IgD-negative memory B cell (primary cell): Measurements from ENCODE around the gene PCNT. TPM values are rescaled to one million over a fixed set of nuclear protein-coding genes. Genes with fewer than 3 reads are reported as not detected.
"Not testable (repeated sequence)": the region's sequence is repeated elsewhere in the genome, so short reads cannot be mapped to it uniquely, and the experiment has no call there.

Source experiments
- H3K27ac Mint-ChIP-seq, 3 donors: one replicate each; pipeline ENCODE4 v1.8.0; 2020 to 2022; ENCODE audit warnings: mild to moderate bottlenecking in 3 of 3, mixed read lengths in 3 of 3, moderate library complexity in 1 of 3
- H3K27me3 Mint-ChIP-seq: one replicate; pipeline ENCODE4 v1.8.0; 2021; ENCODE audit warnings: mixed read lengths
- H3K36me3 Mint-ChIP-seq: one replicate; pipeline ENCODE4 v1.8.0; 2020; ENCODE audit warnings: mild to moderate bottlenecking, mixed read lengths
- H3K4me1 Mint-ChIP-seq, 3 donors: one replicate each; pipeline ENCODE4 v1.8.0; 2020 to 2022; ENCODE audit warnings: mixed read lengths in 3 of 3, mild to moderate bottlenecking in 1 of 3
- H3K4me3 Mint-ChIP-seq, 4 donors: one replicate each; pipeline ENCODE4 v1.8.0; 2020 to 2022; ENCODE audit warnings: mild to moderate bottlenecking in 4 of 4, mixed read lengths in 4 of 4, moderate library complexity in 3 of 4
- H3K9me3 Mint-ChIP-seq, 3 donors: one replicate each; pipeline ENCODE4 v1.8.0; 2020 to 2021; ENCODE audit warnings: mixed read lengths in 3 of 3, mild to moderate bottlenecking in 1 of 3
- polyA plus RNA-seq: library from polyadenylated mRNA; unstranded; fragments of 300-500 nt; fragmentation: Illumina TruSeq; gene quantifications from one replicate; pipeline ENCODE4 v1.2.3, GENCODE V29; 2021

PCNT gene
- polyA plus RNA-seq, 1 donor from 2014 or later = 22.4 TPM

- not testable (repeated sequence) for H3K27me3 Mint-ChIP-seq, H3K9me3 Mint-ChIP-seq, H3K27ac Mint-ChIP-seq, H3K4me1 Mint-ChIP-seq, H3K4me3 Mint-ChIP-seq
- peaks cover 11% of the 10 kb centered on the region for H3K36me3 Mint-ChIP-seq
Observed at GRCh38 chr21:46403234-46403811, 79.4 kb downstream of the PCNT start.

GRCh38 chr21:46404306-46404705 lies 80.3 kb downstream of the PCNT start:
- no peak overlapping the region for H3K4me3 Mint-ChIP-seq
- H3K27ac Mint-ChIP-seq = no peak overlapping the region
- H3K9me3 Mint-ChIP-seq = peaks cover 0 to 3% (median 0%) of the 10 kb centered on the region in 3 donors
- peaks cover 9% of the 10 kb centered on the region for H3K36me3 Mint-ChIP-seq
- H3K27me3 Mint-ChIP-seq = no peaks in the 10 kb centered on the region
- peaks cover 0 to 1% (median 0%) of the 10 kb centered on the region in 3 donors for H3K4me1 Mint-ChIP-seq

- H3K9me3 Mint-ChIP-seq = peaks cover 0 to 3% (median 0%) of the 10 kb centered on the region in 3 donors
- H3K27me3 Mint-ChIP-seq = no peaks in the 10 kb centered on the region
- peaks cover 7% of the 10 kb centered on the region for H3K36me3 Mint-ChIP-seq
- H3K4me3 Mint-ChIP-seq = no peak overlapping the region
- no peak overlapping the region for H3K27ac Mint-ChIP-seq
- H3K4me1 Mint-ChIP-seq = peaks cover 0 to 1% (median 0%) of the 10 kb centered on the region in 3 donors
Observed at GRCh38 chr21:46406001-46406400, 82.0 kb downstream of the PCNT start.

GRCh38 chr21:46409641-46410406 lies 85.9 kb downstream of the PCNT start:
- no peaks in the 10 kb centered on the region for H3K27me3 Mint-ChIP-seq
- no peaks in the 10 kb centered on the region for H3K36me3 Mint-ChIP-seq
- no peaks in the 10 kb centered on the region for H3K4me1 Mint-ChIP-seq
- no peaks in the 10 kb centered on the region for H3K9me3 Mint-ChIP-seq
- H3K27ac Mint-ChIP-seq = no peak overlapping the region
- H3K4me3 Mint-ChIP-seq = no peak overlapping the region

GRCh38 chr21:46410516-46410915 lies 86.6 kb downstream of the PCNT start:
- H3K27ac Mint-ChIP-seq = no peak overlapping the region
- no peaks in the 10 kb centered on the region for H3K27me3 Mint-ChIP-seq
- no peak overlapping the region for H3K4me3 Mint-ChIP-seq
- H3K9me3 Mint-ChIP-seq = no peaks in the 10 kb centered on the region
- H3K36me3 Mint-ChIP-seq = no peaks in the 10 kb centered on the region
- H3K4me1 Mint-ChIP-seq = no peaks in the 10 kb centered on the region

DNA sequence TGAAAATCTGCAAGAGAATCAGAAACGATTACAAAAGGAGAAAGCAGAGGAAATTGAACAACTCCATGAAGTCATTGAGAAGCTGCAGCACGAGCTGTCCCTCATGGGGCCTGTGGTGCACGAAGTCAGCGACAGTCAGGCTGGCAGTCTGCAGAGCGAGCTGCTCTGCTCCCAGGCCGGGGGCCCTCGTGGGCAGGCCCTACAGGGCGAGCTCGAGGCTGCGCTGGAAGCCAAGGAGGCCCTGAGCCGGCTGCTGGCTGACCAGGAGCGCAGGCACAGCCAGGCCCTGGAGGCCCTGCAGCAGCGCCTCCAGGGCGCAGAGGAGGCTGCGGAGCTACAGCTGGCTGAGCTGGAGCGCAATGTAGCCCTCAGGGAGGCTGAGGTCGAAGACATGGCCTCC lies 87.3 kb downstream of the PCNT start:
- H3K27ac Mint-ChIP-seq = no peak overlapping the region
- H3K36me3 Mint-ChIP-seq = no peaks in the 10 kb centered on the region
- H3K4me3 Mint-ChIP-seq = no peak overlapping the region
- H3K27me3 Mint-ChIP-seq = no peaks in the 10 kb centered on the region
- H3K4me1 Mint-ChIP-seq = no peaks in the 10 kb centered on the region
- no peaks in the 10 kb centered on the region for H3K9me3 Mint-ChIP-seq

DNA sequence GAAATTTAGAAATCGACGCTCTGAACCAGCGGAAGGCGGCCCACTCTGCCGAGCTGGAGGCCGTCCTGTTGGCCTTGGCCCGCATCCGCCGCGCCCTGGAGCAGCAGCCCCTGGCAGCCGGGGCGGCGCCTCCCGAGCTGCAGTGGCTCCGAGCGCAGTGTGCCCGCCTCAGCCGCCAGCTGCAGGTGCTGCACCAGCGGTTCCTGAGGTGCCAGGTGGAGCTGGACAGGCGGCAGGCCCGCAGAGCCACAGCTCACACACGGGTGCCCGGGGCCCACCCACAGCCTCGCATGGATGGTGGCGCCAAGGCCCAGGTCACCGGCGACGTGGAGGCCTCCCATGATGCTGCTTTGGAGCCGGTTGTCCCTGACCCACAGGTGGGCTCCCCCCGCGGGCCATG lies 87.7 kb downstream of the PCNT start:
- H3K36me3 Mint-ChIP-seq = no peaks in the 10 kb centered on the region
- H3K4me3 Mint-ChIP-seq = no peak overlapping the region
- no peaks in the 10 kb centered on the region for H3K4me1 Mint-ChIP-seq
- H3K27me3 Mint-ChIP-seq = no peaks in the 10 kb centered on the region
- H3K27ac Mint-ChIP-seq = no peak overlapping the region
- no peaks in the 10 kb centered on the region for H3K9me3 Mint-ChIP-seq

DNA sequence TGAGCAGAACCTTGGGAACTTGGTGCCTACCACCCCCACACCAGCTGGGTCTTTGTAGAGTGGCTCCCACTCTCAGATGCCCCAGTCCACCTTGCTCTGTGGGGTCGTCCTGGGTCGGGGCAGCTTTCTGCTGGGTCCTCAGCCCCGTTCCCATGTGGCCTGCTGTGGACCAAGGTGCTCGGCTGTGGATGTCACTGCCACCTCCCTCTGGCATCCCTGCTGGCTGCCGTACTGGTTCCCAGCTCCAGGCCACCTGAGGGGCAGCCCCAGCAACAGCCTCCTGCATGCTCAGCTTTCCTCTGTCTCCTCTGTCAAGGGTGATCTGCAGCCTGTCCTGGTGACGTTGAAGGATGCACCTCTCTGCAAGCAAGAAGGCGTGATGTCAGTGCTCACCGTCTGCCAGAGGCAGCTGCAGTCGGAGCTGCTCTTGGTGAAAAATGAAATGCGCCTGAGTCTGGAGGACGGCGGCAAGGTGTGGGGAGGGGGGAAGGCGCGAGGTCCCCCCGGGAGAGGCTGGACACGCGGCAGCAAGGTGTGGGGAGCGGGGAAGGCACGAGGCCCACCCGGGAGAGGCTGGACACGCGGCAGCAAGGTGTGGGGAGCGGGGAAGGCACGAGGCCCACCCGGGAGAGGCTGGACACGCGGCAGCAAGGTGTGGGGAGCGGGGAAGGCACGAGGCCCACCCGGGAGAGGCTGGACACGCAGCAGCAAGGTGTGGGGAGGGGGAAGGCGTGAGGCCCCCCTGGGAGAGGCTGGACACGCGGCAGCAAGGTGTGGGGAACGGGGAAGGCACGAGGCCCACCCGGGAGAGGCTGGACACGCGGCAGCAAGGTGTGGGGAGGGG lies 88.8 kb downstream of the PCNT start:
- H3K27me3 Mint-ChIP-seq = no peaks in the 10 kb centered on the region
- no peak overlapping the region for H3K4me3 Mint-ChIP-seq
- H3K27ac Mint-ChIP-seq = no peak overlapping the region
- H3K36me3 Mint-ChIP-seq = no peaks in the 10 kb centered on the region
- no peaks in the 10 kb centered on the region for H3K9me3 Mint-ChIP-seq
- no peaks in the 10 kb centered on the region for H3K4me1 Mint-ChIP-seq

DNA sequence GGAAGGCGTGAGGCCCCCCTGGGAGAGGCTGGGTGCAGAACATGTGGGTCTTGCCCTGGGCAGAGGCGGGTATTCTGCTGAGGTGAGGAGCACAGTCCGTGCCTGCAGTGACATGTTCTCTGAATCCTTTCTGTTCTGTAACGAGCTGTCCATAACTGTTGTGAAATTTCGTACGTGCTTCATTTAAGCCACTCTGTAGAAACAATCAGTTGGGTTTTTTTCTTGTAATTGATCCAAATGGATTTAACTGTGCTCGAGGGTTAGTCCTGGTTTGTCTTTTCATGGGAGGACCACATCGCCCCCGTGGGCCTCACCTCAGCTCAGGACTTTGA lies 89.4 kb downstream of the PCNT start:
- Mint-ChIP-seq H3K9me3 (no peaks in the 10 kb centered on the region), H3K27ac (no peak overlapping the region)

DNA sequence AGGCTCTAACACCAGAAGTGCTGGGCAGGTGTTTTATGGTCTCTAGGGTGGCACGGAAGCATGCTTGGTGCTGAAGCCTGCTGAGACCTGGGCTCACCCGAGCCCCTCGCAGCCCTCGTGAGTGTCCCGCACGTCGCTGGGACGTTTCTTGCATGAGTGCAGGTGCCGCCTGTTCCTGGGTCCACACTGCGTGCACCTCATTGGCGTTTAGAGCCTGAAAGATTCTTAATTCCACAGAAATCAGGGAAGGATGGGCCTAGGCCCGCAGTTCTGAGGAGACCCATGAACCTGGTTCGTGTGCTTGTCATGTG lies 91.0 kb downstream of the PCNT start:
- no peaks in the 10 kb centered on the region for H3K27me3 Mint-ChIP-seq
- no peak overlapping the region for H3K27ac Mint-ChIP-seq
- no peak overlapping the region for H3K4me3 Mint-ChIP-seq
- peaks cover 4% of the 10 kb centered on the region for H3K36me3 Mint-ChIP-seq
- H3K9me3 Mint-ChIP-seq = no peaks in the 10 kb centered on the region
- H3K4me1 Mint-ChIP-seq = no peaks in the 10 kb centered on the region

More for the DNA sequence above, 89.4 kb downstream of the PCNT start:
- H3K27me3 Mint-ChIP-seq = no peaks in the 10 kb centered on the region
- H3K36me3 Mint-ChIP-seq = no peaks in the 10 kb centered on the region
- no peak overlapping the region for H3K4me3 Mint-ChIP-seq
- no peaks in the 10 kb centered on the region for H3K4me1 Mint-ChIP-seq

- Mint-ChIP-seq H3K4me1 (no peaks in the 10 kb centered on the region), H3K27ac (no peak overlapping the region), H3K4me3 (no peak overlapping the region), H3K36me3 (peaks cover 4% of the 10 kb centered on the region), H3K27me3 (no peaks in the 10 kb centered on the region), H3K9me3 (no peaks in the 10 kb centered on the region)
Observed at GRCh38 chr21:46416551-46416950, 92.6 kb downstream of the PCNT start.

DNA sequence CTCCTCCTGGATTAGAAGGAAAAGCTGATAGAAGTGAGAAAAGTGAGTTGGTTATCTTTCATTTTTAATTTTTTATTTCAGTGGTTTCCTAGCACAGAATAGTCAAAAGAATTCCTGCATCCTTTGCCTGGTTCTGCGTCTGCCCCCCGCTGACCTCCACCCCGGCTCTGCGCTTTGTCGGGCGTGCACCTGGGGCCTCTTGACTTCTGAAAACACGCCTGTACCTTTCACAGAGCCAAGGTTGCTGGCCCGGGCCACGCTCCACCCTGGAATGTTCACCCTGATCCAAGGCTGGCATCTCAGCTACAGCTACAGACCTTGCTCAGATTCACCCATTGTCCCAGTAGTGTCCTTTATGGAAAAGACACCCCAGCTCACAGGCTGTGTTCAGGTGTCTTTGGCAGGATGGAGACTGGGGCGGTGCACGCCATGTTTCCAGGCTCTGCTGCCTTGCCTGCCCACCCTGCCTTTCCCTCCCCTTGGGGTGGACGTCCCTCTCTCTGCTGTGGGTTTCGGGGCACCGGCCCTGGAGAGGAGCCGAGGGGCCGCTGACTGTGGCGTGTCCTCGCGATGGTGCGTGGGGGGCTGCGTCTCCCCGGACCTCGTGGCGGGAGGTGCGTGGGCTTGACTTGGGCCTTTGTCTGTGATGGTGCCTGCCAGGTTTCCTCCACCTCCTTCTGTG lies 94.5 kb downstream of the PCNT start:
- Mint-ChIP-seq H3K27ac (no peak overlapping the region), H3K4me3 (no peak overlapping the region), H3K36me3 (peaks cover 4% of the 10 kb centered on the region), H3K4me1 (no peaks in the 10 kb centered on the region), H3K27me3 (no peaks in the 10 kb centered on the region), H3K9me3 (no peaks in the 10 kb centered on the region)

GRCh38 chr21:46420241-46421190 lies 96.6 kb downstream of the PCNT start:
- H3K36me3 Mint-ChIP-seq = peaks cover 5% of the 10 kb centered on the region
- no peaks in the 10 kb centered on the region for H3K27me3 Mint-ChIP-seq
- H3K9me3 Mint-ChIP-seq = no peaks in the 10 kb centered on the region
- no peak overlapping the region for H3K27ac Mint-ChIP-seq
- no peak overlapping the region for H3K4me3 Mint-ChIP-seq
- no peaks in the 10 kb centered on the region for H3K4me1 Mint-ChIP-seq

DNA sequence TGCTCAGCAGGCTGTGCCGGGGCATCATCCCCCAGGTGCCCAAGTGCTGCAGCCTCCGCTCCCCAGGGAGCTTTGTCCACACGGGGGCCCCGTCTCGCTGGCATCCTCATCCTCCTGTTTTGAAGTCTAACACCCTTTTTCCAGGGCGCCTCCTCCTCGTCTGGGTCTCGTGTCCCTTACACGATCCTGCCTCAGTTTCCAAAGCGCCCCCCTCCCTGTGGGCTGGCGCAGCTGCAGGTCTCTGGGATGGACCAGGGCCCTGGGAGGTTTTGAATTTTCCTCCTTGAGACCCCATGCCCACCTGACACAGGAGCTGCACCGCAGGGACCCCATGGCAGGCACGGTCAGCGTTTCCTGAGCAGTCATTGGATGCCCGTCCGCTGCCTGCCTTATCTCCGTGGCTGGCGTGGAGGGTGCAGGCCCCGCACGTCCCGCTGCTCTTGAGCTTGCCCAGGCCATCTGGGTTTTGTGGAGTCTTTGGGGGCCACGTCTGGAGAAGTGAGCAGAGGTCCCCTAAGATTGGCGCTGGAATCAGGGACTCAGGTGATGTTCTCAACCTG lies 97.3 kb downstream of the PCNT start:
- Mint-ChIP-seq H3K4me3 (no peak overlapping the region), H3K4me1 (no peaks in the 10 kb centered on the region), H3K9me3 (no peaks in the 10 kb centered on the region), H3K27ac (no peak overlapping the region), H3K36me3 (peaks cover 5% of the 10 kb centered on the region), H3K27me3 (no peaks in the 10 kb centered on the region)
